Uterus (tissue), 2 donors: ENCODE results near the gene RBFOX2.

ENCODE experiments used
- POLR2A ChIP-seq, 2 donors: fragments of 450-650 bp; IDR thresholded peaks; one replicate each; pipeline ENCODE4 v1.6.1; 2016; ENCODE audit warnings: antibody characterized with exemption in 2 of 2, mild to moderate bottlenecking in 1 of 2, moderate library complexity in 1 of 2
- TF ChIP-seq, protein P1 (sequence below), 4 experiments: fragments of 200-600 bp in 2 of 4; fragments of 450-650 bp in 2 of 4; sonication (generic) in 2 of 4; IDR thresholded peaks; one replicate each; pipeline ENCODE4 v1.5.1; 2016 to 2019; ENCODE audit warnings: antibody characterized with exemption in 4 of 4, mild to moderate bottlenecking in 2 of 4, moderate library complexity in 1 of 4

DNA sequence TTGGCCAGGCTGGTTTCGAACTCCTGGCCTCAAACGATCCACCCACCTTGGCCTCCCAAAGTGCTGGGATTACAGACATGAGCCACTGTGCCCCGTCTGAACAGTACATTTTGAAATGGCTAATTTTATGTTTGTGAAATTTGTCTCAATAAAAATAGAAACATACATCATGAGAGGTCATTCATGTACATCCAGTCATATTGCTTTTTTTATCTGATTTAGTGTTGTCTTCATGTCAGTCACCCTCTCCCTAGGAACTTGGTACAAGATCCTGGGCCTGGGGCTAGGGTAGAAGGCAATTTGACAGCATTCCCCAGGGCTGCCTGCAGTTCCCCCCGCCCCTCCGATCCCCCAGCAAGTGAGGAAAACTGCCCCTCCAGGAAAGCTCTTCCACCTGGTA, 46.6 kb upstream of the RBFOX2 start:
- TF ChIP-seq, protein P1, sequence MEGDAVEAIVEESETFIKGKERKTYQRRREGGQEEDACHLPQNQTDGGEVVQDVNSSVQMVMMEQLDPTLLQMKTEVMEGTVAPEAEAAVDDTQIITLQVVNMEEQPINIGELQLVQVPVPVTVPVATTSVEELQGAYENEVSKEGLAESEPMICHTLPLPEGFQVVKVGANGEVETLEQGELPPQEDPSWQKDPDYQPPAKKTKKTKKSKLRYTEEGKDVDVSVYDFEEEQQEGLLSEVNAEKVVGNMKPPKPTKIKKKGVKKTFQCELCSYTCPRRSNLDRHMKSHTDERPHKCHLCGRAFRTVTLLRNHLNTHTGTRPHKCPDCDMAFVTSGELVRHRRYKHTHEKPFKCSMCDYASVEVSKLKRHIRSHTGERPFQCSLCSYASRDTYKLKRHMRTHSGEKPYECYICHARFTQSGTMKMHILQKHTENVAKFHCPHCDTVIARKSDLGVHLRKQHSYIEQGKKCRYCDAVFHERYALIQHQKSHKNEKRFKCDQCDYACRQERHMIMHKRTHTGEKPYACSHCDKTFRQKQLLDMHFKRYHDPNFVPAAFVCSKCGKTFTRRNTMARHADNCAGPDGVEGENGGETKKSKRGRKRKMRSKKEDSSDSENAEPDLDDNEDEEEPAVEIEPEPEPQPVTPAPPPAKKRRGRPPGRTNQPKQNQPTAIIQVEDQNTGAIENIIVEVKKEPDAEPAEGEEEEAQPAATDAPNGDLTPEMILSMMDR (IDR thresholded peaks at IDR 0.05): no peak
- no peak for TF ChIP-seq POLR2A (IDR thresholded peaks at IDR 0.05)
